OCI-LY3 (cell line): ENCODE results near the gene ITSN1.
"Not testable (repeated sequence)": the region's sequence is repeated elsewhere in the genome, so short reads cannot be mapped to it uniquely, and the experiment has no call there.

ENCODE experiments used
- H2AFZ ChIP-seq: fragments of 200-600, 300-600 bp; shearing (Covaris generic); 2 replicates; pipeline ENCODE4 v1.6.0; 2014; ENCODE audit warnings: antibody characterized with exemption, low read depth, low read length
- H3K27ac ChIP-seq: fragments of 200-600, 300-600 bp; sonication (generic); 2 replicates; pipeline ENCODE4 v1.5.1; 2014; ENCODE audit warnings: mild to moderate bottlenecking, low read length, moderate library complexity, mixed read lengths
- H3K27me3 ChIP-seq: fragments of 200-600, 300-600 bp; sonication (generic); 2 replicates; pipeline ENCODE4 v1.6.1; 2014; ENCODE audit warnings: low read depth, low read length, mixed read lengths
- H3K36me3 ChIP-seq: fragments of 200-600, 300-600 bp; sonication (generic); replicated peaks from 2 replicates; pipeline ENCODE3; 2014; ENCODE audit warnings: low read depth, low read length, mixed read lengths
- H3K4me1 ChIP-seq: fragments of 300-600, 200-600 bp; sonication (generic); 2 replicates; pipeline ENCODE4 v1.6.1; 2014; ENCODE audit warnings: low read length, mixed read lengths
- H3K4me2 ChIP-seq: fragments of 200-600, 300-600 bp; sonication (generic); 2 replicates; pipeline ENCODE4 v1.6.1; 2014; ENCODE audit warnings: low read length, mixed read lengths
- H3K4me3 ChIP-seq: fragments of 300-600, 200-600 bp; sonication (generic); 2 replicates; pipeline ENCODE4 v1.5.1; 2014; ENCODE audit warnings: antibody characterized with exemption, mild to moderate bottlenecking, low read length, moderate library complexity
- H3K79me2 ChIP-seq: fragments of 300-600, 200-600 bp; shearing (Covaris generic); 2 replicates; pipeline ENCODE4 v1.6.1; 2014; ENCODE audit warnings: mild to moderate bottlenecking, low read length, mixed read lengths
- H3K9ac ChIP-seq: fragments of 300-600, 200-600 bp; shearing (Covaris generic); 2 replicates; pipeline ENCODE4 v1.6.0; 2014; ENCODE audit warnings: mild to moderate bottlenecking, low read length, moderate library complexity
- H3K9me3 ChIP-seq: fragments of 200-600, 300-600 bp; shearing (Covaris generic); 2 replicates; pipeline ENCODE4 v1.6.1; 2014; ENCODE audit warnings: low read length, mixed read lengths; ENCODE audit not compliant: insufficient read depth
- H4K20me1 ChIP-seq: fragments of 200-600, 300-600 bp; sonication (generic); 2 replicates; pipeline ENCODE4 v1.6.1; 2016; ENCODE audit warnings: low read length, mixed read lengths; ENCODE audit not compliant: insufficient read depth
- CTCF ChIP-seq: fragments of 200-600, 300-600 bp; sonication (generic); IDR thresholded peaks from 2 replicates; pipeline ENCODE4 v1.5.1; 2014; ENCODE audit warnings: antibody characterized with exemption, low read length, low read depth
- EZH2phosphoT487 ChIP-seq: fragments of 200-600 bp; shearing (Covaris generic); IDR thresholded peaks from 2 replicates; pipeline ENCODE4 v1.6.1; 2018; ENCODE audit warnings: antibody characterized with exemption, mixed run types, low read depth

The ITSN1 gene

GRCh38 chr21:33780631-33781030, 138.3 kb downstream of the ITSN1 start:
- TF ChIP-seq CTCF (no peak), EZH2phosphoT487 (no peak)
- H3K4me3 ChIP-seq: no peak overlapping the region
- H3K4me1 ChIP-seq: no peaks in the 10 kb centered on the region
- no peaks in the 10 kb centered on the region for H4K20me1 ChIP-seq
- H3K9me3 ChIP-seq: no peaks in the 10 kb centered on the region
- no peaks in the 10 kb centered on the region for H3K79me2 ChIP-seq
- no peak overlapping the region for H3K4me2 ChIP-seq
- no peak overlapping the region for H2AFZ ChIP-seq
- no peak overlapping the region for H3K9ac ChIP-seq
- H3K27me3 ChIP-seq: no peaks in the 10 kb centered on the region
- no peaks in the 10 kb centered on the region for H3K36me3 ChIP-seq
- no peak overlapping the region for H3K27ac ChIP-seq

GRCh38 chr21:33781121-33781520, 138.8 kb downstream of the ITSN1 start:
- H3K27me3 ChIP-seq: no peaks in the 10 kb centered on the region
- TF ChIP-seq CTCF (no peak), EZH2phosphoT487 (no peak)
- H4K20me1 ChIP-seq: no peaks in the 10 kb centered on the region
- H3K27ac ChIP-seq: no peak overlapping the region
- H3K4me2 ChIP-seq: no peak overlapping the region
- no peak overlapping the region for H2AFZ ChIP-seq
- H3K9ac ChIP-seq: no peak overlapping the region
- no peaks in the 10 kb centered on the region for H3K79me2 ChIP-seq
- no peaks in the 10 kb centered on the region for H3K4me1 ChIP-seq
- H3K4me3 ChIP-seq: no peak overlapping the region
- H3K9me3 ChIP-seq: no peaks in the 10 kb centered on the region
- no peaks in the 10 kb centered on the region for H3K36me3 ChIP-seq

- no peak overlapping the region for H3K4me2 ChIP-seq
- no peak overlapping the region for H3K4me3 ChIP-seq
- no peak for TF ChIP-seq CTCF
- no peak for TF ChIP-seq EZH2phosphoT487
- no peaks in the 10 kb centered on the region for H3K9me3 ChIP-seq
- H3K79me2 ChIP-seq: no peaks in the 10 kb centered on the region
- H3K27ac ChIP-seq: no peak overlapping the region
- no peaks in the 10 kb centered on the region for H3K4me1 ChIP-seq
- H3K9ac ChIP-seq: no peak overlapping the region
- no peaks in the 10 kb centered on the region for H3K27me3 ChIP-seq
- H3K36me3 ChIP-seq: no peaks in the 10 kb centered on the region
- H4K20me1 ChIP-seq: no peaks in the 10 kb centered on the region
- H2AFZ ChIP-seq: no peak overlapping the region
These were observed 141.1 kb downstream of the ITSN1 start for GRCh38 chr21:33783187-33783979.

- Histone ChIP-seq H3K4me3 (no peak overlapping the region), H3K4me1 (no peaks in the 10 kb centered on the region), H3K9me3 (no peaks in the 10 kb centered on the region), H3K9ac (no peak overlapping the region), H3K4me2 (no peak overlapping the region), H4K20me1 (no peaks in the 10 kb centered on the region), H3K27me3 (no peaks in the 10 kb centered on the region), H3K27ac (no peak overlapping the region), H2AFZ (no peak overlapping the region), H3K79me2 (no peaks in the 10 kb centered on the region), H3K36me3 (no peaks in the 10 kb centered on the region)
- TF ChIP-seq CTCF (no peak), EZH2phosphoT487 (no peak)
These were observed 145.1 kb downstream of the ITSN1 start for GRCh38 chr21:33787431-33787830.

GRCh38 chr21:33788438-33788837, 146.1 kb downstream of the ITSN1 start:
- H3K9ac ChIP-seq, H2AFZ ChIP-seq, H3K4me2 ChIP-seq, H3K4me1 ChIP-seq, H3K36me3 ChIP-seq, H3K4me3 ChIP-seq, H3K9me3 ChIP-seq, H4K20me1 ChIP-seq, H3K27me3 ChIP-seq, H3K27ac ChIP-seq, H3K79me2 ChIP-seq: not testable (repeated sequence)
